ENCODE results near the gene STAT1. TPM values are rescaled to one million over a fixed set of nuclear protein-coding genes. Genes with fewer than 3 reads are reported as not detected.
A peak's percentile ranks its signal among the peaks of the same experiment; 100 is the strongest.

The STAT1 gene
- polyA plus RNA-seq, 1 experiment, result 130 TPM

GRCh38 chr2:191056228-191056627 lies 42.3 kb upstream of the STAT1 start:
- DNase-seq (ENCODE audit: low read depth, low spot score), result no peak
- H3K4me3 ChIP-seq (ENCODE audit: low read depth, low read length), result no peak overlapping the region
- no peaks in the 10 kb centered on the region for H3K9me3 ChIP-seq (ENCODE audit: control insufficient read depth, insufficient read depth, low read length)
- POLR2A ChIA-PET, result no interaction called here
- no peaks in the 10 kb centered on the region for H3K27me3 ChIP-seq (ENCODE audit: control insufficient read depth, insufficient read depth, low read length)
- no peak for TF ChIP-seq CTCF (IDR thresholded peaks at IDR 0.05; ENCODE audit: low read depth, low read length)
- CTCF ChIA-PET, result interaction anchor here (1.3 kb wide), 1 partner anchor 465 kb away, joined by 6 read pairs; no protein-coding TSS in a partner anchor
- no peak overlapping the region for H3K27ac ChIP-seq (ENCODE audit: low read depth, low read length)

GRCh38 chr2:191053256-191053655 lies 39.3 kb upstream of the STAT1 start:
- DNase-seq (ENCODE audit: low read depth, low spot score), result no peak
- Histone ChIP-seq H3K27ac (ENCODE audit: low read depth, low read length) (no peak overlapping the region), H3K4me3 (ENCODE audit: low read depth, low read length) (no peak overlapping the region), H3K9me3 (ENCODE audit: control insufficient read depth, insufficient read depth, low read length) (no peaks in the 10 kb centered on the region), H3K27me3 (ENCODE audit: control insufficient read depth, insufficient read depth, low read length) (no peaks in the 10 kb centered on the region)
- ChIA-PET POLR2A (no interaction called here), CTCF (interaction anchor here (0.7 to 6.5 kb wide), 31 partner anchors 10 to 501 kb away, joined by 3 to 251 read pairs (median 8); partner anchors contain the start of gene STAT4)
- TF ChIP-seq CTCF (IDR thresholded peaks at IDR 0.05; ENCODE audit: low read depth, low read length), result no peak

- DNase-seq (ENCODE audit: low read depth, low spot score), result no peak
- H3K27me3 ChIP-seq (ENCODE audit: control insufficient read depth, insufficient read depth, low read length), result no peaks in the 10 kb centered on the region
- POLR2A ChIA-PET, result interaction anchor here (0.6 to 2.3 kb wide), 5 partner anchors 32 to 252 kb away, joined by 3 to 18 read pairs (median 4); no protein-coding TSS in a partner anchor
- H3K27ac ChIP-seq (ENCODE audit: low read depth, low read length), result no peak overlapping the region
- CTCF ChIA-PET, result interaction anchor here (0.6 to 6.5 kb wide), 48 partner anchors 10 to 606 kb away, joined by 3 to 251 read pairs (median 5); partner anchors contain the start of gene STAT4
- no peak overlapping the region for H3K4me3 ChIP-seq (ENCODE audit: low read depth, low read length)
- TF ChIP-seq CTCF (IDR thresholded peaks at IDR 0.05; ENCODE audit: low read depth, low read length), result peak; percentile 69
- H3K9me3 ChIP-seq (ENCODE audit: control insufficient read depth, insufficient read depth, low read length), result no peaks in the 10 kb centered on the region
Measured at GRCh38 chr2:191051825-191052778, 38.1 kb upstream of the STAT1 start.

- no peak for TF ChIP-seq CTCF (IDR thresholded peaks at IDR 0.05; ENCODE audit: low read depth, low read length)
- ChIA-PET CTCF (interaction anchor here (0.7 to 6.5 kb wide), 22 partner anchors 8 to 488 kb away, joined by 3 to 251 read pairs (median 13); partner anchors contain the start of gene STAT4), POLR2A (interaction anchor here (0.9 to 2.3 kb wide), 3 partner anchors 31 to 194 kb away, joined by 3 to 18 read pairs (median 13); partner anchors contain the start of gene MYO1B)
- no peak overlapping the region for H3K4me3 ChIP-seq (ENCODE audit: low read depth, low read length)
- H3K9me3 ChIP-seq (ENCODE audit: control insufficient read depth, insufficient read depth, low read length), result no peaks in the 10 kb centered on the region
- DNase-seq (ENCODE audit: low read depth, low spot score), result no peak
- H3K27me3 ChIP-seq (ENCODE audit: control insufficient read depth, insufficient read depth, low read length), result no peaks in the 10 kb centered on the region
- no peak overlapping the region for H3K27ac ChIP-seq (ENCODE audit: low read depth, low read length)
Measured at GRCh38 chr2:191051177-191051576, 37.2 kb upstream of the STAT1 start.
